Subcutaneous abdominal adipose tissue (tissue), 5 donors: Measurements from ENCODE around the gene PCDH1.

ENCODE experiments used
- H3K27ac ChIP-seq: one replicate; pipeline ENCODE4 v1.7.0; 2013; ENCODE audit warnings: low read depth, mild to moderate bottlenecking, inconsistent platforms, low read length, moderate library complexity
- H3K27me3 ChIP-seq, 5 donors: one replicate each; pipeline ENCODE4 v1.7.0; 2013; ENCODE audit warnings: low read length in 5 of 5, inconsistent platforms in 1 of 5; ENCODE audit not compliant: control insufficient read depth in 5 of 5, insufficient read depth in 4 of 5
- H3K36me3 ChIP-seq, 5 donors: one replicate each; pipeline ENCODE4 v1.7.0; 2013; ENCODE audit warnings: low read length in 5 of 5; ENCODE audit not compliant: control insufficient read depth in 5 of 5, insufficient read depth in 5 of 5
- H3K4me1 ChIP-seq, 5 donors: one replicate each; pipeline ENCODE4 v1.7.0; 2013; ENCODE audit warnings: low read length in 5 of 5, mild to moderate bottlenecking in 3 of 5, moderate library complexity in 1 of 5; ENCODE audit not compliant: control insufficient read depth in 5 of 5, insufficient read depth in 5 of 5
- H3K4me3 ChIP-seq, 5 donors: one replicate each; pipeline ENCODE4 v1.7.0; 2013; ENCODE audit warnings: low read length in 5 of 5, low read depth in 1 of 5
- H3K9ac ChIP-seq, 5 donors: one replicate each; pipeline ENCODE4 v1.7.0; 2013; ENCODE audit warnings: low read length in 5 of 5, mild to moderate bottlenecking in 4 of 5, moderate library complexity in 3 of 5
- H3K9me3 ChIP-seq, 5 donors: one replicate each; pipeline ENCODE4 v1.7.0; 2013; ENCODE audit warnings: low read length in 5 of 5; ENCODE audit not compliant: control insufficient read depth in 5 of 5
- donor health status: healthy.
- donor health status: healthy.
- donor health status: healthy.
- donor health status: healthy.
- donor health status: healthy.

Gene PCDH1

GRCh38 chr5:141849415-141850243, 28.6 kb downstream of the PCDH1 start:
- H3K4me3 ChIP-seq: peak overlapping the region; percentile 79 to 92 (median 91)
- peaks cover 0 to 15% (median 0%) of the 10 kb centered on the region in 5 donors for H3K27me3 ChIP-seq
- H3K9ac ChIP-seq: peak overlapping the region; percentile 83 to 89 (median 85)
- peaks cover 11 to 43% (median 16%) of the 10 kb centered on the region in 5 donors for H3K4me1 ChIP-seq
- H3K27ac ChIP-seq: peak overlapping the region; percentile 90
- H3K9me3 ChIP-seq: no peaks in the 10 kb centered on the region
- H3K36me3 ChIP-seq: peaks cover 0 to 13% (median 6%) of the 10 kb centered on the region in 5 donors

DNA sequence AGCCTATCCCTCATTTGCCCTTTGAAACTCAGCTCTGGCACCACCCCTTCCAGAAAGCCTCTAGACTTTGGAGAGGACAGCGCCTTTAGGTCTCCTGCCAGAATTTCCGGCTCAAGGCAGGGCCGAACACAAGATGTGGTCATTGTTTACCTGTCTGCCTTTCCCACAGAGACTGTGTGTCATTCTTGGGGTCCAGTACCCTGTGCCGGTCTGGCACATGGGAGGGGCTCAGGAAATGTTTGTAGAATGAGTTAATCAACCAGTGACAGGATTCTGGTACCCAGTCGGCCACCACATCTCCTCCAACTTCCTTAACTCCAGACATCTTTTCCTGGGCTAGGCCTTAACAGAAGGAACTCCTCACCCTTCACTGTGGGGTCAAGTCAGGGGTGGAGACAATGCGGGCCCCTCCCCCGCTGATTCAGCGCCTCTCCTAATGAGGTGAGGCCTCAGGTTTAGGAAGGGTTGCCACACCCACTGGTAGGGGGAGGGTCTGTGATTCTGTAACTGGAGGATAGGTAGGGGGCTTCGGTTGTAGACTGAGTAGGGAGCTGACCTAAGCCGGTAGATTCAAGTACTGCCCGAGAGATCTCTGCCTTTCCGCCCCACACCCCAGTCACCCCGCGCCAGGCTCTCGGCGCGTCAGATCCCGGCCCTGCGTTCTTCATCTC, 29.3 kb downstream of the PCDH1 start:
- H3K4me1 ChIP-seq: peaks cover 11 to 45% (median 16%) of the 10 kb centered on the region in 5 donors
- no peaks in the 10 kb centered on the region for H3K9me3 ChIP-seq
- H3K9ac ChIP-seq: peak overlapping the region; percentile 39 to 89 (median 83)
- peaks cover 0 to 20% (median 4%) of the 10 kb centered on the region in 5 donors for H3K27me3 ChIP-seq
- H3K4me3 ChIP-seq: peak overlapping the region; percentile 68 to 91 (median 82)
- H3K27ac ChIP-seq: peak overlapping the region; percentile 90
- peaks cover 0 to 7% (median 3%) of the 10 kb centered on the region in 5 donors for H3K36me3 ChIP-seq

- H3K9ac ChIP-seq: no peak overlapping the region
- peaks cover 9 to 65% (median 19%) of the 10 kb centered on the region in 5 donors for H3K4me1 ChIP-seq
- no peaks in the 10 kb centered on the region for H3K9me3 ChIP-seq
- H3K27me3 ChIP-seq: peaks cover 0 to 30% (median 15%) of the 10 kb centered on the region in 5 donors
- no peak overlapping the region for H3K4me3 ChIP-seq
- peak overlapping the region; percentile 23 for H3K27ac ChIP-seq
- no peaks in the 10 kb centered on the region for H3K36me3 ChIP-seq
Measured at GRCh38 chr5:141846031-141846430, 32.2 kb downstream of the PCDH1 start.

- H3K27me3 ChIP-seq: peaks cover 0 to 32% (median 15%) of the 10 kb centered on the region in 5 donors
- H3K36me3 ChIP-seq: no peaks in the 10 kb centered on the region
- H3K9me3 ChIP-seq: no peaks in the 10 kb centered on the region
- peaks cover 7 to 68% (median 15%) of the 10 kb centered on the region in 5 donors for H3K4me1 ChIP-seq
- H3K4me3 ChIP-seq: no peak overlapping the region
- H3K27ac ChIP-seq: peak overlapping the region; percentile 2
- peak overlapping the region in 1 of 5 donors; percentile 46 for H3K9ac ChIP-seq
Measured at GRCh38 chr5:141845371-141845851, 32.8 kb downstream of the PCDH1 start.

DNA sequence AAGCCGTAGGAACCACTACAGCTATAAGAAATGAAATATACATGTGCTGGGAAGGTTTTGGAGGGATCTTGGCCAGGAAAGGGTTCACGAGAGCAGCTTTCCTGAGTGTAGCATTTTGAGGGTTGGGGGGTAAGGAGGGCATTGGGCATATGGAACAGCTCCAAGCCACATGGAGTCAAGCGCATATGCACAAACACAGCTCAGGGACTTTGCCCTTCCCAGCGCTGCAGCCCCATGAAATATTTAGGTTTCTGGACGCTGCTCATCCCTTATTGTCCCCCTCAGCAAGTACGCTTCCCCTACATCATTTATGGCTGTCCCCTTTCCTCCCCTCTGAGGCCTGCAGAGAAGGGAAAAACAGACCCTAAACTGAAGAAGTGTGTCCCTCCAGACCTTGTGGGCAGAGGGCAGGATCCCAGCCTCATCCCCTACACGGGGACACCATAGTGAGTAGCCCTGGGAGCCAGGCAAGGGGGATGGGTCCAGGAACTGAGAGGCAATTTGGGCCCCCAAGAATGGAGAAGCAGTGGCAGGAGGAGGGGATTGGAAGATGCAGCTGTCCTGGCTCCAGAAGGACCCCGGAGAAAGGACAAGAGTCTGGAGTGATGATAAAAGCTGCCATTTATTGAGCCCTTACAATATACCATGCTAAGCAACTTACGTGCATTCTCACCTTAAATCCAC, 33.7 kb downstream of the PCDH1 start:
- Histone ChIP-seq H3K27ac (peak overlapping the region; percentile 75), H3K9ac (no peak overlapping the region), H3K4me1 (peaks cover 5 to 72% (median 15%) of the 10 kb centered on the region in 5 donors), H3K36me3 (no peaks in the 10 kb centered on the region), H3K9me3 (no peaks in the 10 kb centered on the region), H3K27me3 (peaks cover 0 to 32% (median 15%) of the 10 kb centered on the region in 5 donors), H3K4me3 (no peak overlapping the region)

- no peaks in the 10 kb centered on the region for H3K36me3 ChIP-seq
- H3K27me3 ChIP-seq: peaks cover 2 to 35% (median 17%) of the 10 kb centered on the region in 5 donors
- no peak overlapping the region for H3K9ac ChIP-seq
- no peaks in the 10 kb centered on the region for H3K9me3 ChIP-seq
- H3K27ac ChIP-seq: peak overlapping the region; percentile 75
- H3K4me3 ChIP-seq: no peak overlapping the region
- peaks cover 0 to 70% (median 6%) of the 10 kb centered on the region in 5 donors for H3K4me1 ChIP-seq
Measured at GRCh38 chr5:141843156-141843927, 34.9 kb downstream of the PCDH1 start.

DNA sequence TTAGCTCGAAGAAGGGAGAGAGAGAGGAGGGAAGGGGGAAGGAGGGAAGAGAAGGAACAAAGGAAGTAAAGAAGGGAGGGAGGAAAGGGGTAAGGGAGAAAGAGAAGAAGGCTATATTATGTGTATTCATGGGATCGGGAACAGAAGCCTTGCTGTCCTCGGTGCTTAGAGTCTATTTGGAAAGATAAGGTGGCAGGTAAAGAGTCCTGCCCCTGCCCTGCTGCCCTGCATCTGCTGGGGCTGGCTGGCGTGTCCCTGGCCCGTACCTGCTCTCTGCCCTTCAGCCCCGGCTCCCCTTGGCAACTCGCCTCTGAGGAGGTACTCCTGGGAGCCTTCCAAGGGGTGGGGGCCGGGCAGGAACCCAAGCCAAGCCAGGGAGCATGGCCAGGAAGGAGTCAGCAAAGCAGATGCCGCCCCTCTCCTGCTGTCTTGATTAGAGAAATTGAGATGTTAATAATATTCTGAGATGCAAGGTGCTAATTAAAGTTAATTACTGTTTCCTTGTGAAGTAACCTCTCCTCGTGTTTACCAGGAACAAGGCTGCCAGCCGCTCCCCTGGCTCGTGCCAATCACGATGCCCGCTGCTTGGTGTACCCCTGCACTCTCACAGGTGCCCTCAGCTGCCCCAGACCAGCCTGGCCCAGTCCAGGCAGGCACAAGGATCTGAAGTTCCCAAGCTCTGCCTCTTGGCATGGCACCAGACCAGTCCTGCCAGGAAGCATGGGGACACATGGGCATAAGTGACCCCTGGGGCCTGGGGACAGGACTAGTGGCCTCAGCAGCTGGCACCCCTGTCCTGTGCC, 36.6 kb downstream of the PCDH1 start:
- peak overlapping the region; percentile 75 for H3K27ac ChIP-seq
- H3K9ac ChIP-seq: peak overlapping the region in 1 of 5 donors; percentile 11
- H3K4me3 ChIP-seq: no peak overlapping the region
- H3K9me3 ChIP-seq: no peaks in the 10 kb centered on the region
- peaks cover under 1 to 79% (median 12%) of the 10 kb centered on the region in 5 donors for H3K4me1 ChIP-seq
- peaks cover 2 to 40% (median 22%) of the 10 kb centered on the region in 5 donors for H3K27me3 ChIP-seq
- H3K36me3 ChIP-seq: no peaks in the 10 kb centered on the region

DNA sequence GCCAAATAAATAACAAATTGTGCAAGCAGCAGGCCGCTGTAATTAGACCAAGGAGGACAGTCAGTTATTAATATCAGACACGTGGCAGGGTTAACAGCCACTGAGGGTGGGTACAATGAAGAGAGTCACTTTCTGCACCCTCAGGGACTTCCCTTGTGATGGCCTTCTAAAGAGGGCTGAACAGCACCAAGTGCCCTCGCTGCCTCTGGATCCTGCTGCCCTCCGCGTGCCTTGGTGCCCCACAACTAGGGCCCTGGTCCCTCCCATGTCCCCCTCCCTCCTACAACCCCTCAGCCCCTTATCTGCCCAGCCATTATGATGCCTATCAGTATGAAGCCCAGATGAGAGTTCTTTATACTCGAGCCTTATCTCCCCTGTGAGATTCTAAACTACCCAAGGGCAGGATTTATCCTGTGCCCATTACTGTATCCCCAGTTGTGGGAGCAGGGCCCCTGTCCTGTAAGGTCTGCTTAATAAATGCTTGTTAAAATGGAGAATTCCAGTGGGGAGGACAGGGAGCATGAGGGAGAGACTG, 37.3 kb downstream of the PCDH1 start:
- Histone ChIP-seq H3K27ac (peak overlapping the region; percentile 75), H3K9me3 (no peaks in the 10 kb centered on the region), H3K4me3 (no peak overlapping the region), H3K36me3 (no peaks in the 10 kb centered on the region), H3K27me3 (peaks cover 2 to 37% (median 22%) of the 10 kb centered on the region in 5 donors), H3K9ac (no peak overlapping the region), H3K4me1 (peaks cover 3 to 81% (median 19%) of the 10 kb centered on the region in 5 donors)
